ENCODE measurements around the gene PPOX. TPM values are rescaled to one million over a fixed set of nuclear protein-coding genes. Genes with fewer than 3 reads are reported as not detected.

PPOX gene
- total RNA-seq, 1 experiment from 2014 or later, result 24.2 TPM

GRCh38 chr1:161159087-161159912 lies 6.9 kb upstream of the PPOX start, which contains the start of gene USP21:
TSS of gene USP21 (plus strand) at chr1:161159500. CDS start at chr1:161160641, 1,141 bp downstream.
- Histone ChIP-seq H2AFZ (ENCODE audit: low read depth, low read length, poor library complexity, severe bottlenecking) (no peak within 1 kb of the TSS), H3K9me2 (ENCODE audit: insufficient read depth) (no peaks in the 10 kb centered on the region), H3K4me3 (replicated peaks in 1 of 2; ENCODE audit: low read depth in 1 of 2, low read length in 2 of 2) (peak within 1 kb of the TSS; percentile 77 to 91), H3K4me1 (ENCODE audit: control insufficient read depth in 1 of 2, insufficient read depth in 2 of 2, low read length in 2 of 2) (peaks cover 8 to 24% of the 10 kb centered on the region in 2 experiments; a peak in 2 of 4 replicates), H3K9ac (ENCODE audit: low read length) (peak within 1 kb of the TSS; percentile 97), H3K27me3 (ENCODE audit: insufficient read depth, low read length) (no peaks in the 10 kb centered on the region), H3K4me2 (ENCODE audit: low read length) (peak within 1 kb of the TSS; percentile 90), H3K9me3 (ENCODE audit: control insufficient read depth in 1 of 2, insufficient read depth in 1 of 2, low read depth in 1 of 2, low read length in 2 of 2) (no peaks in the 10 kb centered on the region), H3K27ac (ENCODE audit: low read depth, low read length) (peak within 1 kb of the TSS; percentile 53), H4K20me1 (ENCODE audit: insufficient read depth) (no peaks in the 10 kb centered on the region), H3K36me3 (ENCODE audit: control insufficient read depth in 1 of 2, insufficient read depth in 2 of 2, low read length in 2 of 2) (peaks cover 5 to 21% of the 10 kb centered on the region in 2 experiments; a peak in 2 of 4 replicates), H3K79me2 (ENCODE audit: insufficient read depth, low read length) (peaks cover 16% of the 10 kb centered on the region; the same call in 1 of the 2 replicates)
- CTCF ChIA-PET, result no interaction called here
- RAD21 ChIA-PET (ENCODE audit: low non-redundant PET in 1 of 2, low total read pairs in 2 of 2, uncharacterized antibody in 2 of 2, unreplicated experiment in 2 of 2), result no interaction called here
- ATAC-seq (peak; percentile 92), DNase-seq (ENCODE audit: low read depth, low spot score) (peak; percentile 73)
- POLR2A ChIA-PET, result interaction anchor here (0.6 to 0.9 kb wide), 2 partner anchors 28 to 174 kb away, joined by 4 read pairs; no protein-coding TSS in a partner anchor
- TF ChIP-seq YY1 (IDR thresholded peaks at IDR 0.05; ENCODE audit: extremely low read depth, insufficient replicate concordance, low read depth, low read length), result peak; percentile 99
- peak; percentile 85 for TF ChIP-seq POLR2AphosphoS5 (IDR thresholded peaks at IDR 0.05; ENCODE audit: low read depth, low read length)
- no peak for TF ChIP-seq TCF7L2 (IDR thresholded peaks at IDR 0.05; ENCODE audit: borderline replicate concordance, extremely low read depth, insufficient read depth, insufficient read length)
- peak in 2 of 3 experiments; percentile 34 to 43; a peak in 3 of 6 replicates for TF ChIP-seq CTCF (IDR thresholded peaks at IDR 0.05 in 2 of 3, conservative IDR thresholded peaks at IDR 0.05 in 1 of 3; ENCODE audit: borderline replicate concordance in 1 of 3, insufficient read depth in 1 of 3, low read depth in 2 of 3, low read length in 2 of 3)
- peak; percentile 37 for TF ChIP-seq POLR2A (IDR thresholded peaks at IDR 0.05; ENCODE audit: borderline replicate concordance, extremely low read depth, insufficient read depth, insufficient read length)
- peak; percentile 39; the same call in 1 of the 2 replicates for TF ChIP-seq ZFX (IDR thresholded peaks at IDR 0.05)
- TSS peak; percentile 33 for BruUV-seq (replicated peaks)
- intact Hi-C loops (cut with micrococcal nuclease), result no loop called here
